ENCODE measurements around the gene PPM1E. TPM values are rescaled to one million over a fixed set of nuclear protein-coding genes. Genes with fewer than 3 reads are reported as not detected.

PPM1E gene
- total RNA-seq, 2 donors from 2014 or later: 0.05 to 0.32 TPM

DNA sequence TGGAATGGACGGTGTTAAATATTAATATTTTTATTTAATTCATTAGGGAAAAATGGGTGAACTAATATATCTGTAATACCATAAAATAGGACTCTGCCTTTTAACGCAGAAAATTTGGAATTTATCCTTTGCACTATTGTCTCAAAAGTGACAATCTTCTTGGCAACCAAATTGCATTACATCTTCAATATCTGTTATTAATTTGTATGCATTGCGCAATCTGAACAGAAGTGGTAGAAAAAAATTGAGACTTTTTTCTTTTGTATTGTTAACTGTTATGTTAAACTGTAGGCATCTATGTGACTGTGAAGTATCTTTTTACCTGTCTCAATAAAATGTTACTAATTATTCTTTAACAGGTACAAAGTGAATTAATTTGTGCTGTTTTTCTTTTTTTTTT is 55.6 kb downstream of the PPM1E start:
- no peak for TF ChIP-seq CTCF (IDR thresholded peaks at IDR 0.05)
- DNase-seq: no peak
- H3K36me3 ChIP-seq: no peaks in the 10 kb centered on the region
- H3K27ac ChIP-seq: no peak overlapping the region
- H3K9me3 ChIP-seq: no peaks in the 10 kb centered on the region
- H3K4me1 ChIP-seq: no peaks in the 10 kb centered on the region
- H3K27me3 ChIP-seq: no peaks in the 10 kb centered on the region
- intact Hi-C loops (cut with DNase I): no loop called here
- no peak overlapping the region for H3K4me3 ChIP-seq
- no peak overlapping the region for H3K9ac ChIP-seq (ENCODE audit: low read depth in 2 of 2, low read length in 2 of 2)

DNA sequence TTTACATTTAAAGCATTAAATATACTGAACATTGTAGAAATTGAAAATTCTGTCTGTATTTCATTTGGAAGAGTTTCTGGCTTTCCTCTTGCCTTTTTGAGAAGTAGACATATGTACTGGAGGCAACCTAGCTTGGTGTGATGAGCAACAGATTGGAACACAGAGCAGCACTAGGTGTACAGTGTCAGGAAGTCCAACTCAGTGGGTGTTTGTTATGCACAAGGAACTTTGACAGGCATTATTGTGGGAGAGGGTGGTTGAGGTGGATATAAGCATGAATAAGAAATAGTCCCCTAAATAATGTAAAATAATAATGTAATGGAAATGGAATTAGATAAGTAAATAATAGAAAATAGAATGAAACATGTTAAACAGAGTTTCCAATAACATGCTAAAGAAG is 58.1 kb downstream of the PPM1E start:
- intact Hi-C loops (cut with DNase I): no loop called here
- H3K4me3 ChIP-seq: no peak overlapping the region

GRCh38 chr17:58818654-58819053 is 63.0 kb downstream of the PPM1E start:
- H3K36me3 ChIP-seq: no peaks in the 10 kb centered on the region
- no peak for TF ChIP-seq CTCF (IDR thresholded peaks at IDR 0.05)
- no peak for DNase-seq
- H3K9ac ChIP-seq (ENCODE audit: low read depth in 2 of 2, low read length in 2 of 2): no peak overlapping the region
- no peak overlapping the region for H3K4me3 ChIP-seq
- H3K9me3 ChIP-seq: no peaks in the 10 kb centered on the region
- H3K27ac ChIP-seq: no peak overlapping the region
- peaks cover 3% of the 10 kb centered on the region for H3K27me3 ChIP-seq
- intact Hi-C loops (cut with DNase I): no loop called here
- H3K4me1 ChIP-seq: no peaks in the 10 kb centered on the region

More for the DNA sequence above, 58.1 kb downstream of the PPM1E start:
- Histone ChIP-seq H3K27me3 (no peaks in the 10 kb centered on the region), H3K36me3 (no peaks in the 10 kb centered on the region), H3K9me3 (no peaks in the 10 kb centered on the region), H3K27ac (no peak overlapping the region), H3K4me1 (no peaks in the 10 kb centered on the region), H3K9ac (ENCODE audit: low read depth in 2 of 2, low read length in 2 of 2) (no peak overlapping the region)
- TF ChIP-seq CTCF (IDR thresholded peaks at IDR 0.05): no peak
- no peak for DNase-seq

DNA sequence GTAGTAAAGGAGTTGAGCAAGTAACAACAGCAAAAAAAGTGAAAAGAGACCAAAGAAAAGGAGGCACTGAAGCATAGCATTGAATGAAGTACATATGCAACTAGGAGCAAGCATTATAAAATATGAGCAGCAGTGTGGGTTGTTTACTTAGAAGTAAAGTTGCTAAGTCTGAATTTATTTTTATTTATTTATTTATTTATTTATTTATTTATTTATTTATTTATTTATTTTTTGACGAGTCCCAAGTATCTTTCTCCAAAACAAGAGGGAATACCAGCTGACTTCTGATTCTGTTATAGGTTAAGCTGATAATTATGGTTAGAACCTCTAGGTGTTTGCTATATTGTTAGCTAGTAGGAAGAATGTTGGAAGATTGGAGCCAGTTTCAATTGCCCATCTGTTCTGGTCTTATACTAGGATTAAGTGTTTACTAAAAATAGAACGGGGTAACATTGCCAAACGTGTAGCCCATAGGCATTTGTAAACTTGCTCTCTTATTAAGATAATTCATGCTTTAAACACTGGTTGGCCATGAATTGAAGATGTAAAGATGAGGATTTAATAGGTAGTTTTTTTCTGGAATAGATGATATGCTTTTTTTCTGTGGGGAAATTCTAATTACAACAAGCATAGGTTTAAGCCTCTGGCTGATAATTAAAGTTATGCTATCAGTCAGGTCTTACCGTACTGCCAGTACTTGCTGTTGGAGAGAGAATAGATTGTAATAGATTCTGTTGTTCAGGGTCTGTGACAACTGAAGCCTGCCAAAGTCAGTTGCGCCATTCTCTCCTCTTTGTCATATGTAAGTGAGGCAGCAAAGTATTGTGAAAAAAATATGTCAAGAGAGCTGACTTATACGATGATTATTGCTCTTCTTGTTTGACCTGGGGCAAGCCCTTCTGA is 66.7 kb downstream of the PPM1E start:
- Histone ChIP-seq H3K27me3 (peaks cover 3% of the 10 kb centered on the region), H3K9me3 (no peaks in the 10 kb centered on the region), H3K36me3 (no peaks in the 10 kb centered on the region), H3K9ac (ENCODE audit: low read depth in 2 of 2, low read length in 2 of 2) (no peak overlapping the region), H3K27ac (no peak overlapping the region), H3K4me3 (no peak overlapping the region), H3K4me1 (no peaks in the 10 kb centered on the region)
- no peak for DNase-seq
- intact Hi-C loops (cut with DNase I): no loop called here
- no peak for TF ChIP-seq CTCF (IDR thresholded peaks at IDR 0.05)

- intact Hi-C loops (cut with DNase I): no loop called here
- Histone ChIP-seq H3K4me1 (no peaks in the 10 kb centered on the region), H3K9me3 (no peaks in the 10 kb centered on the region), H3K4me3 (no peak overlapping the region), H3K36me3 (no peaks in the 10 kb centered on the region), H3K9ac (ENCODE audit: low read depth in 2 of 2, low read length in 2 of 2) (no peak overlapping the region), H3K27ac (no peak overlapping the region), H3K27me3 (peaks cover 3% of the 10 kb centered on the region)
- no peak for TF ChIP-seq CTCF (IDR thresholded peaks at IDR 0.05)
- DNase-seq: no peak
Observed at GRCh38 chr17:58823051-58823525, 67.4 kb downstream of the PPM1E start.

Data from colonic mucosa (tissue), 4 donors.